ENCODE results near the gene CNBP. TPM values are rescaled to one million over a fixed set of nuclear protein-coding genes. Genes with fewer than 3 reads are reported as not detected.

Gene CNBP
- total RNA-seq, 1 donor from 2014 or later = 227 TPM

- no peaks in the 10 kb centered on the region for H4K20me1 ChIP-seq (ENCODE audit: insufficient read depth, low read length)
- FAIRE-seq (no peak), DNase-seq (ENCODE audit: low read depth) (no peak)
- H3K4me2 ChIP-seq (ENCODE audit: low read length) = no peak overlapping the region
- H3K79me2 ChIP-seq (ENCODE audit: insufficient read depth, low read length) = no peaks in the 10 kb centered on the region
- H3K4me3 Mint-ChIP-seq (ENCODE audit: unreplicated experiment) = no peak overlapping the region
- H3K27ac Mint-ChIP-seq (ENCODE audit: unreplicated experiment) = no peak overlapping the region
- H3K4me3 ChIP-seq (ENCODE audit: insufficient read depth, low read depth, low read length) = no peak overlapping the region
- peaks cover 19% of the 10 kb centered on the region for H3K36me3 Mint-ChIP-seq (ENCODE audit: low read depth, unreplicated experiment)
- H3K4me1 Mint-ChIP-seq (ENCODE audit: low read depth, unreplicated experiment) = no peaks in the 10 kb centered on the region
- H3K36me3 ChIP-seq (ENCODE audit: insufficient read depth, low read length) = peaks cover 37% of the 10 kb centered on the region
- H3K9me3 ChIP-seq (ENCODE audit: insufficient read depth, low read depth, low read length) = no peaks in the 10 kb centered on the region
- TF ChIP-seq CTCF (IDR thresholded peaks at IDR 0.05; ENCODE audit: insufficient read depth, low read depth, low read length) (no peak), EZH2 (IDR thresholded peaks at IDR 0.05; ENCODE audit: insufficient read depth, low read length) (no peak)
- H2AFZ ChIP-seq (ENCODE audit: low read depth, low read length) = no peak overlapping the region
- no peaks in the 10 kb centered on the region for H3K27me3 ChIP-seq (ENCODE audit: insufficient read depth, low read length)
- no peak overlapping the region for H3K27ac ChIP-seq (ENCODE audit: low read depth, low read length)
- H3K27me3 Mint-ChIP-seq (ENCODE audit: low read depth, unreplicated experiment) = no peaks in the 10 kb centered on the region
- no peak overlapping the region for H3K9ac ChIP-seq (ENCODE audit: low read length)
- no peaks in the 10 kb centered on the region for H3K4me1 ChIP-seq (ENCODE audit: insufficient read depth, low read length)
- no peaks in the 10 kb centered on the region for H3K9me3 Mint-ChIP-seq (ENCODE audit: unreplicated experiment)
These were observed 51.4 kb downstream of the CNBP start for GRCh38 chr3:129132097-129132866.

GRCh38 chr3:129131465-129132088 lies 52.1 kb downstream of the CNBP start:
- Histone ChIP-seq H2AFZ (ENCODE audit: low read depth, low read length) (no peak overlapping the region), H4K20me1 (ENCODE audit: insufficient read depth, low read length) (no peaks in the 10 kb centered on the region), H3K27me3 (ENCODE audit: insufficient read depth, low read length) (no peaks in the 10 kb centered on the region), H3K4me2 (ENCODE audit: low read length) (no peak overlapping the region), H3K4me1 (ENCODE audit: insufficient read depth, low read length) (no peaks in the 10 kb centered on the region), H3K36me3 (ENCODE audit: insufficient read depth, low read length) (peaks cover 37% of the 10 kb centered on the region), H3K4me3 (ENCODE audit: insufficient read depth, low read depth, low read length) (no peak overlapping the region), H3K27ac (ENCODE audit: low read depth, low read length) (no peak overlapping the region), H3K9ac (ENCODE audit: low read length) (no peak overlapping the region), H3K9me3 (ENCODE audit: insufficient read depth, low read depth, low read length) (no peaks in the 10 kb centered on the region), H3K79me2 (ENCODE audit: insufficient read depth, low read length) (no peaks in the 10 kb centered on the region)
- Mint-ChIP-seq H3K36me3 (ENCODE audit: low read depth, unreplicated experiment) (peaks cover 22% of the 10 kb centered on the region), H3K4me1 (ENCODE audit: low read depth, unreplicated experiment) (no peaks in the 10 kb centered on the region), H3K9me3 (ENCODE audit: unreplicated experiment) (no peaks in the 10 kb centered on the region), H3K27ac (ENCODE audit: unreplicated experiment) (no peak overlapping the region), H3K4me3 (ENCODE audit: unreplicated experiment) (no peak overlapping the region), H3K27me3 (ENCODE audit: low read depth, unreplicated experiment) (no peaks in the 10 kb centered on the region)
- DNase-seq (ENCODE audit: low read depth) = no peak
- TF ChIP-seq CTCF (IDR thresholded peaks at IDR 0.05; ENCODE audit: insufficient read depth, low read depth, low read length) (no peak), EZH2 (IDR thresholded peaks at IDR 0.05; ENCODE audit: insufficient read depth, low read length) (no peak)
- no peak for FAIRE-seq
